GM21737 (cell line): ENCODE measurements around the gene DLG2.

Experiments used
- ATAC-seq: cut with Tn5 transposase; IDR thresholded peaks from one replicate; pipeline ENCODE4 v1.9.1; 2021; ENCODE audit warnings: mild to moderate bottlenecking, moderate library complexity; ENCODE audit not compliant: unreplicated experiment

The DLG2 gene

DNA sequence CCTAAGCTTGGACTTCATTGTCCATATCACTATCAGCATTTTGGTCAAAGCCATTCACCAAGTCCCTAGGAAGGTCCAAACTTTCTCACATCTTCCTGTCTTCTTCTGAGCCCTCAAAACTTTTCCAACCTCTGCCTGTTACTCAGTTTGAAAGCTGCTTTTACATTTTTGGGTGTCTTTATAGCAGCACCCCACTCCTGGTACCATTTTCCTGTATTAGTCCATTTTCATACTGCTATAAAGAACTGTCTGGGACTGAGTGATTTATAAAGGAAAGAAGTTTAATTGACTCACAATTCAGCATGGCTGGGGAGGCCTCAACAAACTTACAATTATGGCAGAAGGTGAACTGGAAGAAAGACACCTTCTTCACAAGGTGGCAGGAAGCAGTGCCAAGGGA is 1624.0 kb downstream of the DLG2 start:
- ATAC-seq = no peak

DNA sequence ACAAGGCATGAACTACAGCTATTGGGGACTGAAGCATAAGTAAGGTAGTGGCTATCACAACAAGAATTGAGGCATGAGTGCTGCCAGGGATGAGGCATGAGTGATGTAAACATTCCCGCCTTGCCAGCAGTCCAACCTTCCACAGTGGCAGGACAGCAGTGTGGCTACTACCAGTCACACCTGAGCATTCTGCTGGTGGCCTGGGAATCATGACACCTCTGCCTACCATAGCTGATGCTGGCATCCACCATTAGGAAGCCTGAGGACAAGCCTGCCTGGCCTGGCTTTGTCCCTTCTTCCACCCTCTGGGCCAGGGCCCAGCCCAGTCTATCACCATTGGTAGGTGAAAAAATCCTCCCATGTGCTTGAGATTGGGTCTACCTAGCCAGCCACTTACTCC is 1628.2 kb downstream of the DLG2 start:
- ATAC-seq = no peak

DNA sequence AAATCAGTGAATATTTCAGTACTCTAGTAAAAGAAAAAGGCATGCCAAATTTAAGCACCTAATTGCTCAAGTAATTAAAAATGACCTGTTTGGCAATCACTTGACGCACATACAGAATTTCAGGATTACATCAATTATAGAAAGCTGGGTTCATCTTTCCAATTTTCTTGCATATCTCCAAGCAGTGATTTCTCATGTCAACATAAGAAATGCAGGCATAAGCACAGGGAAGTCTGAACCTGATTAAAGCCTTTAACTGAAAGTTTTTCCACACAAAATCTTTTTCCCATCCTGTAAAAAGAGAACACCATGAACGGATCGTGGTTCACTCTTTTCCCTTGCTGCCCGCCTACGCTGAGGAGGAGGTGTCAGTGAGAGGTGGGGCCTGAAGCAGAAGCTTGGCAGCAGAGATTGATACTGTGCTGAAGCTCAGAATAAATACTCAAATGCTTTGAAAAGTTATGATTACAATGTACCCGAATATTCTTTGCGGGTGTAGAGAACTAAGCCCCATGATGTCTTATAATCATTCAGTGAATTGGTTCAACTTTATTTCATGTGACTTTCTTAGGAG is 1636.9 kb downstream of the DLG2 start:
- ATAC-seq = no peak

DNA sequence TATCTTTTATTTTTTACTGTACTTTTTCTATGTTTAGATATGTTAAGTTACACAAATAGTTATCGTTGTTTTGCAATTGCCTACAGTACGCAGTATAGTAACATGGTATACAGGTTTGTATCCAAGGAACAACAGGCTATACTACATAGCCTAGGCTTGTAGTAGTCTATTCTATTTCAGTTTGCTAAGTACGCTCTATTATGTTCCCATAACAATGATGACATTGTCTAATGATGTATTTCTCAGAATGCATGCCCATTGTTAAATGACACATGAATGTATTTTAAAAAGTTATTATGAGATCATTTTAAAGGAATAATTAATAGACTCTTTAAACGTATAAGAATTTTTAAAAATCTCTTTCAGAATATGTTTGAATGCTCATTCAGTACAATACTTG is 1644.3 kb downstream of the DLG2 start:
- no peak for ATAC-seq

DNA sequence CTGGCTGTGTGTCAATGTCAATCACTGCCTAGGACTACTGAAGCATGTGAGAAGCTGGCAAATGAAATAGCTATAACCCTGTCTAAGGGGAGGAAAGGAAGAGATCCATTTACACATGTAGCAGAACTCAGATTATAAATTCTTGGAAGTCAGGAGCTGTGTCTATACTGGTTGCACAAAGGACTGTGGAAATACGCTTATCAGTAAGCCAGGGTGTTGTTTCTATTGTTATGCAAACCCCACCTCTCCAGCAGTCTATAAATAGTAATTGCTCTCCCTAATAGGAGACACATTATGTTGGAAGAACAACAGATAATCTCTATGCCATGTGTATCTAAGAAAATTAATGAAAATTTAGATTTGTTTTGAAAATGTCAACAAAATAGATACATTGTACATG is 1647.6 kb downstream of the DLG2 start:
- no peak for ATAC-seq

DNA sequence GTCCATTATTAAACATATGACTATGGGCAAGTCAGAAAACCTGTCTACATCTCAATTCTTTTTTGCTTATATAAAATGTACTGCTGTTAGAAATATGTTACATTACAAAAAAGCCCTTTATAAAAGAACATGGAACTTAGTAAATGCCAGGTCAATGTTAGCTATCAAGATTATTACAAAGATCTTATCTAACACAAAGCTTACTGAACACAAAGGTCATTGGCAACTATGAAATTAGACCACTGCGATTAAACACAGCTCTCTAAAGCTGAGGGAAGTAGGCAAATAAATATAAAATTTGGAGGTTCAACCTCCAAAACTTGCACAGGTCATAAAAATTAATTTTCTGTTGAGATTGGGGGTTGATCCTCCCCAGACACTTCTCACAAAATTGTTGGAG is 1648.2 kb downstream of the DLG2 start:
- no peak for ATAC-seq

DNA sequence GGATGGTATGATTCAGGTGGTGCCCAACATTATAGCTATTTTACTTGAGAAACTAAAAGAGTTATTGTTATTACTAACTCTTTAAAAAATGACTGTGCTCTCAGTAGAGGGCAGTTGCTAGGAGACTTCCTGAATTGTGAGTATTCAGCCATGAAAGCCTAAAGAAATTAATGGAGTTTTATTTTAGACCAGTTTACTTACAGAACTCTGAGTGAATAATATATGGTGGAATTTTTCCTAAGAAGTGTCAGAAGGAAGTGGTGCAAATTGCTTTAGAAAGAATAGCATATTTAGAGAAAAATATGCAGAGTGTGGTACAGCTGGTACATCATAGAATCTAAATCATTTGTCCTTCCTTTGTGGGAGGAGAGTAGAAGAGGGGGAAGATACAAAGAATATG is 1651.1 kb downstream of the DLG2 start:
- no peak for ATAC-seq

DNA sequence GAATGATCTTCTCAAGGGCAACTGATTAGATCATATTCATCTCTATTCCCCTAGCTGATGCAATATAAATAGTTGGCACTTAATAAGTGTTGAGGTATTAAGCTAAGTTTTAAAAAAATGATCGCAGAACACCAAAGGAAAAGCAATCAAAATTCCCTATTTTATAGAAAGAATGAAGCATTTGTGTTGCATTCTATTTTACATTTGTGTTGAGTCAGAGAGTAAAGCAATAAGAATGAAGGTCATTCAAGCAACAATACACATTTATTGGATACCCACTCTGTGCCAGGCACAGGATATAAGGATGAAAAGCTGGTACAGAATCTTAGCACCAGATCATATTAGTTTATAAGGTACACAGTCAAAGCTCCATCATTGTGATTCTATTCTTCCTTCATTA is 1654.6 kb downstream of the DLG2 start:
- ATAC-seq = no peak

DNA sequence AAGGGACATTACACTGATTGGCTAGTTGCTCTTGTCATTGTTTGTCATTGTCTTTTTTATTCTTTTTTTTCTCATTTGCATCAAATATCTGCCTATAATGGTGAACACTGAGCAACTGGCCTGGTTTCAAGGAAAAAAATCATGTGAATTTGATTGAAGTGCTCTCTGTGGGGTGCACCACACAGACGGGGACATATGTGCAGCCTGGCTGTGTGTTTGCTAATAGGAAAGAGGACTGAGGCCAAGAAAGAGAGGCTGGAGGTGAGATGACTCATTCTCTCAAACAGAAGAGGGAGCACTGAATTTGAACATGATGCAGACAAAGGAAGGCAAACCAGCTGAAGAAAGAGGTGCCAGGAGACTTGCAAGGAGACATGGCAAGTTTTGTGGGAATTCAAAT is 1656.1 kb downstream of the DLG2 start:
- ATAC-seq = no peak

DNA sequence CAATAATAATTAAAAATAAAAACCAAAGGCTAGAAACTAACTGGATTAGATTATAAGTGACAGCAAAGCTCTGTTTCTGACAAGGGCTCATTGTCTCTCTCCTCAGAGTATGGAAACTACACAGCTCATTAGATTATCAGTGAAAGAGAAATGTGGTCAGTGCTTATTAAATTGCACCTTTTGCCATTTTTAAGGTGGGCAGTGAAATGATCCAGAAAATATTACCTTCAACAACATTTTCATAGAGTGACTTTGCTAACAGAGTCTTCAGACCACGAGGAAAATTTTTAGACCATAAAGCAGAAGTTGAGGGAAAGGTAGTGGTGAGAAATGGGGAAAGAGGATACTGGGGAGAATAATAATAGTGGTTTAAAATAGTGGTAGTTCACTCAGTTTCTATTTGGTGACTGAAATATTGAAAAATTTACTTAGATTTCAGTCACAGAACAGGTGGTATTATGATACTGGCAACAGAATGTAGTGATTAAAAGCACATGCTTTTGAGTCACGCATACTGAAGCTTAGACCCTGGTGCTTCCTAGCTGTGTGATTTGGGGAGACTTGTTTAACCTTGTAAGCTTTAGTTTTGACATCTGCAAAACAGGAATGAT is 1657.0 kb downstream of the DLG2 start:
- ATAC-seq = peak; percentile 61

DNA sequence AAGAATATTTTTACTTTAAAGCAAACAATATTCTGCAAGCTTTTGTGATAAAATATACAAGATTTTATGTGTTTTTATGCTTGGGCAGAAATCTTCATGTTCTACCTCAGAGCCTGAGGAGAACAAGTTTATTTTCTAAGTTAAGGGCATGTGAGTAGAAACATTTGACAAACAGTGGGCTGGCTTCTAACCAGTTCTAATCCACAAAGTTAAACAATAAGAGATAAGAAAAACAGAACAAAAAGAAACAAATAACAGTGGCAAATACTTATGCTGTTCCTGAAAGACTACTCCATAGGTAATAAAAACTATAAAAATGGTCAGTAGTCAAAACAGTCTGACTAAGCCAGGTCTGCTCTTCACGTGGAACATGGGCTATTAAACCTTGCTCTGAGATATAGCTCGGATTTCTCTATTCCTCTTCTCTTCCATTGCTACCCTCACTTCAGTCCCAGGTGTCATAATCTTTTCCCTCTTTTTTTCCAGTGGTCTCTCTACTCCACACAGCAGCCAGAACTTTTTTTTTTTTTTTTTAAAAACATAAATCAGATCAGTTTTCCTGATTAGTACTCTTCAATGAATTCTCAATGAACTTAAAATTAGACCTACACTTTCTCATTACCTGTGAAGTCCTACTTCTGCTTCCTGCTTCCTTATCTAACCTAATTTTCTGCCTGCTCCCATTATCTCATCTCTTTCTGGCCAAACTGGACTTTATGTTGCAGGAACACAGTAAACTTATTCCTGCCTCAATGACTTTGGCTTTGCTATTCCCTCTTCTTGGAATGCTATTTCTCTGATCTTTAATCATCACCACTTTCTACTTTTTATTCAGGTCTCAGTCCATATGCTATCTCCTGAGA is 1669.9 kb downstream of the DLG2 start:
- no peak for ATAC-seq

DNA sequence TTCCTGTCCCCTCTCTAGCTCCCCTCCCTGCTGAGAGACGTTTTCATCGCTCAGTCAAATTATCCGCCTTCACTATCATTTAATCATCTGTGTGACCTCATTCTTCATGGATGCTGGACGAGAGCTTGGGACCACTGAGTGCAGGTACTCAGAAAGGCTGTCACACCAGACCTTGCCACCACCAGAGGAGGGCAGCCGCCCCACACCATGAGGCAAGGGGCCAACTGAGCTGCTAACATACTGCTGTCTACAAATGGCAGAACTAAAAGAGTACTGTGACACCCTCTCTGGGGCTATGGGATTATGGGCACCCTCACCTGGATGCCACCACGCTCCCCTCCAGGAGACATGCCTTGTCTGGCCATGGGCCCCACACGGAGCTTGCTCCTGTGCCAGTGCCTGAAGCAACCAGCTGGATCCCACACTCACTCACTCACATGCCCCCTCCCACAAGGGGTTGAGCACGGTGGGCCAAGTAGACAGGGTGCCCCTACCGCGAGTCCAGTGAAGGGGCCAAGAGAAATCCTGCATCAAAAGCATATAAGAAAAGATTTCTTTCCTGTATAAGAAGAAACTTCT is 1670.9 kb downstream of the DLG2 start:
- ATAC-seq = no peak

DNA sequence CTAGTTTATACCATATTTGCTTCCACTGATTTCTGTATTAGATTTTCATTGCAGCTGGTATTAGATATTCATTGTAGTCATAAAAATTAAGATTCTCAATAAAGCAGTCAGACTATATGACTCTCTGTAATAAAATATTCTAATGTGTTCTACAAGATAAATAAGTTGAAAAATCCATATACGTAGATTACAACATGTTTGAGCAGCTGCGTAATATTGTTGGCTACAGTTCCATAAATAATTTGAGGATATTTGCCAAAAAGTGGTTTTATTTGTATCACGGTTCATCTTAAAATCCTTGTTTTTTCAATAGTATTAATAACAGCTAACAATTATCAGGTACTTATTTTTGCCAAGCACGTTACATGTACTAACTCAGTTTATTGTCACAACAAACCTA is 1672.4 kb downstream of the DLG2 start:
- ATAC-seq = no peak

DNA sequence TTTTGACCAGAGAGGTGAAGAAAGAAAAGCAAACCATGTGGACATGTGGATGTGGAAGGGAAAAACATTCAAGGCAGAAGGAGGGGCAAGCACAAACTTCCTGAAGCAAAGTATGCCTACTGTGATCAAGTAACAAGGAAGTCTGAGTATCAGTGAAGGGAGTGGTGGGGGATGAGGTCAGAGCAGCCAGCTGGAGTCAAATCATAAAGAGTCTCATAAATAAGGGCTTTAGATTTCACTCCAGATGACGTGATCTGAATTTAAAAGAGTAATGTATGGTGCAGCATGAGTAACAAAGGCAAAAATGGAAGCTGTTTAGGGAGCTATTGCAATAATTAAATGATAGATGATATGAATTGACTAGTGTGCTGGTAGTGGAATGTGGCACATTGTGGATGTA is 1675.6 kb downstream of the DLG2 start:
- no peak for ATAC-seq

DNA sequence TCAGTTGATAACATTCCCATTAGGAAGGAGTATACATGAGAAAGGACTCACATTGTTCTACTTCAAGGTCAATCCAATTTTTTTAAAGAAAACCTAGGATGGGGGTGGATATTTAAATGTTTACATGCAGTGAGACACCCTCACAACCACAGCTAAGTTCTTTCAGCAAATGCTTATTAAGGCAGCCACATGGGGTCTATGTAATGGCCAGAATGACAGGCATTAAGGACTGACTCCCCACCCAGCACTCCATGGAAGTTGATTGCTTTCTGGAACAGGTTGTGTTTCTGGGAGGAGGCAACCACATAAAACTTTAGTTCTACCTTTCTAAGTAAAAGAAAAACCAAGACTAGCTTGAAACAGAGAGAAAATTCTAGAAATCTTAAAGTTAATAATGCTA is 1678.9 kb downstream of the DLG2 start:
- no peak for ATAC-seq

DNA sequence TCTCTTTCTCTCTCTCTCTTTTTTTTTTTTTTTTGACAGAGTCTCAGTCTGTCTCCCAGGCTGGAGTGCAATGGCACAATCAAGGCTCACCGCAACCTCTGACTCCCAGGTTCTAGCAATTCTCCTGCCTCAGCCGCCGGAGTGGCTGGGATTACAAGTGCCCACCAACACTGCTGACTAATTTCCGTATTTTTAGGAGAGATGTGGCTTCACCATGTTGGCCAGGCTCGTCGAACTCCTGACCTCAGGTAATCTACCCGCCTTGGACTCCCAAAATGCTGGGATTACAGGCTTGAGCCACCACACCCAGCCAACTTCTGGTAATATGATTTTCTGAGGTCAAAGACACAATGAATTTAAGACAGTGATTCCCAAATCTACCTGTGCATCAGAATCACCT is 1681.2 kb downstream of the DLG2 start:
- ATAC-seq = no peak

DNA sequence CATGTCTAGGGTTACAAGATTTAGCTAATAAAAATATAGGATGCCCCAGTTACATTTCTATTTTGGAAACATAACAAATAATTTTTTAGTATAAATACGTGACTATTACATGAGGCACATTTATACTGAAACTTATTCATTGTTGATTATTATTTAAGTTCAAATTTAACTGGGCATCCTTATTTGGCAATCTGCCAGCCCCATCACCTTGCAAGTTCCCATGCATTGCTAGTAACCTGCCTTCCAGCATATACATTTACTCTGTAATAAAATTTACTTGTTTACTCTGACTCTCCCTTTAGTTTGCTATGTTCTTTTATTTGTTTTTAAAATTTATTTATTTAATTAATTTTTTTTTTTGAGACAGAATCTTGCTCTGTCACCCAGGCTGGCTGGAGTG is 1686.1 kb downstream of the DLG2 start:
- ATAC-seq = no peak

DNA sequence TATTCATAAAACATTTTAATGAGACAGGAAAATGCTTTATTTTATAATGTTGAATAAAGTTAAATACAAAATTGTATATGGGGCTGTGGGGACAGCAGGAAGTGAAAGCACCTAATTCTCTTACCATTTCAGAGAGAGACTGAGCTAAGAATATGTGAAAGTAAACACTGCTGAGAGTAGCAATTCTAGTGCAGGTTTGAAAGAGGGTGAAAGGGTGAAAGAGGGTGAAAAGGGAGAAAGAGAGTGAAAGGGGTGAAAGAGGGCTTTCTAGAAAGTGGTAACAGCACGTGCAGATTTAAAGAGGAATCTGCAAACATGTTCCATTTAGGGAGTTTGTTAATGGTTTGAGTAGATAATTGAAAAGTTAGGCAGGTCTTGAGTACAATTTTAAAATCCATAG is 1689.0 kb downstream of the DLG2 start:
- no peak for ATAC-seq

DNA sequence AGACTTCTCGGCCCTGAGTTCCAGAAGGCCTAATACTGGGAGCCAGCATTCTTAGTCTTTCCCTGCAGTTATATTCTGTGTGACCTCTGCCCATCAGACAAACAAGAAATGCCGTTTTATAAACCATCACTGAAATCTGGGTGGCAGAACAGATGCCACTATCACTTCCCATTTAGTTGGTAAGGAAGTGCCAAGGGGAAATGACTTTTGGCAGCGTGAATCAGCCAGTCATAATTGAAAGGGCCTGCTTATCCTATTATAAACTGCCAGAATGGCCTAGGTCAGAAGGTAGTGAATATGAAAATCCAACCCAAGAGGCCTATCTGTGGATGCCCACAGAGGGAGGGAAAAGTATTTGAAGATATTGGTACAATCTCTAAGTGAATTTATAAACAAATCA is 1694.1 kb downstream of the DLG2 start:
- ATAC-seq = no peak

DNA sequence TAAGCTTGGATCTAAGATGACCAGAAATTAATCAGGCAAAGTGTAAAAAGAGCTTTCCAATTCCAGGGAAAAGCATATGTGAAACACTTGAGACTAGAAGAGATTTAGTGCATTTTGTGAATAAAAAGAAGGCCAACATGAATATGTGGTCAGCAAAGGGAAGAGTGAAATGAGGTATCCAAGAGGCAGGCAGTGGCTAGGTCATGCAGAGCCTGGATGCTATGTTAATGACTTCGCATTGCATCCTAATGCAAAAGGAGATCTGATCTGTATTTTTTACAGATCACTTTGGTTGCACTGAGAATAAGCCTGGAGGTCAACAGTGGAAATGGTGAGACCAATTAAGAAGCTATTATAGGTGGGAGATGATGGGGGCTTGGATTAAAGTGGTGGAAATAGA is 1699.7 kb downstream of the DLG2 start:
- ATAC-seq = no peak

DNA sequence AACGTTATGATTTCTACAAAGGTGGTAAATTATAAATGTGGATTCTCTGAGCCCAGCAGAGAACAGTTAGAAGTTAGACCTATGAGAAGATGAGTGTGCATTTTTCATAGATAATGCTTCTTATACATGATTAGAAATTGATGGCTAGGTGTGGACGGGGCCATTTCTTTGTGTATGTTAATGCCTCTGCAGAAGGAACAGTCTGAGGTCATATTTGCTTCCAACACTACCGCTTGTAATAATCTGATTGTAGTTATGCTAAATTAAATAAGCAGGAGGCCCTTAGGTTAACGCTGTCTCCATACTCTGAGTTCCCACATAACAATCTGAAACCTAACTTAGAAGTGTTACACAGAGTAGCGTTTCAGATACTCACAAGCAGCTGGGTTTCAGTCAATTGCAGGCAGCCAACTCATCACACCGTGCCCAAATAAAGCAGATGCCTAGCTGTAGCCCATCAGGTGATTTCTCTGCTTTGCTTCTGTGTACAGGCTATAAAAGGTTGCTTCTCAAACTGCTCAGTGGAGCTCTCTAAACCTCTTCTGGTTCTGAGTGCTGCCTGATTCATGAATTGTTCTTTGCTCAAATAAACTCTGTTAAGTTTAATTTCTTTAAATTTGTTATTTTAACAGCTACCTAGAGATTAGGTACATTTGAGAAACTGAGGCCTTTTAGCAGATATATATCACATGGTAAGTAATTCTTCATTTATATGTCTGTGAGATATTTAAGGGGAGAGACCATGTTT is 1702.2 kb downstream of the DLG2 start:
- ATAC-seq = no peak
